Cardiac septum (tissue), 1 donor: Measurements from ENCODE around the gene PHF2. TPM values are rescaled to one million over a fixed set of nuclear protein-coding genes. Genes with fewer than 3 reads are reported as not detected.
A peak's percentile ranks its signal among the peaks of the same experiment; 100 is the strongest.

Source experiments
- DNase-seq: peaks from one replicate; pipeline ENCODE4 v3.0.0-alpha.2; 2020; ENCODE audit warnings: low spot score
- intact Hi-C: fragments of 100-400 bp; cut with DNase I; formaldehyde crosslinking; loops from one replicate; pipeline ENCODE4 v1.14.0; 2022
- total RNA-seq: library from RNA; stranded (reverse); fragmentation: NEBNext Ultra II Directional; extraction: Animal tissue kit (Norgen Biotek cat#: 25700); gene quantifications from one replicate; pipeline ENCODE4 v1.2.1, GENCODE V29; 2021
- donor health status: DM: no; HTN: no; CAD: no.

PHF2 gene
- total RNA-seq, 1 donor from 2014 or later: 24.5 TPM

DNA sequence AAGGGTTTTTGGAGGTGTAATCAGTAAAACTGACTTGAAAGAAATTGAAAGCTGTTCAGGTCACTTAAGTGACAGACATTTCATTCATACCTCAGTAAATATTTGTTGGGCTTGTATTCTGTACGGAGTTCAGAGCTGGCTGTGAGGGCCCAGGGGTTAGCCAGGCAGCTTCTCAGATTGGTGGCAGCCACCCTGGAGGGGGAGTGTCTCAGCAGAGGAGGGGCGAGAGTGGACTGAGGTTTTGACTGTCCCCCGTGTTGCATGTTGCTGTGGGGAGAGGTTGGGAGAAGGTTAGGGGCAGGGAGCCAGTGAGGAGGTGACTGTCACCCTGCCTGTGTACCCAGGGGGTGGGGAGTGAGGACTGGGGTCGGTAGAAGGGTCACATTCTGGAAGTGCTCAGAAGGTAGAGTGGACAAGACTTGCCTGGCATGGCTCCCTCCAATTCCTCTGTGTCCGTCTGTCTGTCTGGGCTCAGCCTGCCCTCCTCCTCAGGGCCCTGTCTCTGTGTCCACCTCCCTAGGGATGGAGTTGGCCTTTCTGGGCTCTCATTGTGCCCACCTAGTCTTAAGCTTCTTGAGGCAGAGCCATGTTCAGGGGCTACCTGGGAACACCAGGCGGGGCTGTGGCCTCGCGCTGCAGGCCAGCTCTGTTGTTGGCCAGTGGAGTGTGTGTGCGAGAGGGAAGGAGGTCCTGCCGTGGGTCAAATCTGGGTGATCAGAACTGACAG lies 4.4 kb downstream of the PHF2 start:
- intact Hi-C loops: no loop called here
- peak; percentile 64 for DNase-seq

DNA sequence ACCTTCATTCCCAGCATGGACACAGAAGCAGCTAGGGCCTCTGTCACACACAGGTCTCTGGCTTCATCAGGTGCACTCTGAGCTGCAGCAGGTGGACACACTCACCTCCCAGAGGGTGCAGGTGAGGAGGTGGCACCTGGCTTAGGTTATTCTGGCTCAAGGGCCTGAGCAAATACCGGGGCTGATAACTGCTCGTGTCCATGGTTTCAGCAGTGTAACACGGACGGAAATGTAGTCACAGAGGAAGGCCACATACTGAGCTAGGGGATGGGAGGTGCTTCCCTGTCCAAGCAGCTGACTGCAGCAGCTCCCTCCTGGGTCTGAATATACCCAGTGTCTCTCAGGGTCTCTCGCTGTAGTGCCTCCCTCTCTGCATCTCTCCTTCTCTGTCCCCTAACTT lies 5.7 kb downstream of the PHF2 start:
- intact Hi-C loops: no loop called here
- DNase-seq: peak; percentile 69

- intact Hi-C loops: no loop called here
- no peak for DNase-seq
Measured at GRCh38 chr9:93582550-93582949, 6.2 kb downstream of the PHF2 start.

DNA sequence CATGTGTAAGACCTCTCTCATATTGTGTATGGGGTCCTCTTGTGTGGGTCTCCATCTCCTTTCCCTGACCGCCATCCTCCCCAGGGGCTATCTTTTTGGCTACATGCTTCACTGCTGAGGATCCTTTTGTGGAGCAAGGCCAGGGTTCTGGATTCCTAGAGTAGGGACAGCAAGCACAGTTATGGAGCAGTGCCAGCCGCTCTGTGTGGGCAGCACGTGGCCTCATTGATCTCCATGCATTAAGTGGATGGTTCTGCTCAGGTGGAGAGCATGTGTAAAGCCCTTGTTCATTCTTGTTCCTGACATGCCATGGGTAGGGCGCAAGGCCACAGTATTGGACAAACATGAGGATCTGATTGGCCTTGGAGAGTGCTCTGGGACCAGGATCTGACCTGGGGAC lies 8.9 kb downstream of the PHF2 start:
- intact Hi-C loops: no loop called here

GRCh38 chr9:93585695-93586094 lies 9.3 kb downstream of the PHF2 start:
- DNase-seq: peak; percentile 61
- intact Hi-C loops: no loop called here

More for the DNA sequence above, 8.9 kb downstream of the PHF2 start:
- DNase-seq: no peak

DNA sequence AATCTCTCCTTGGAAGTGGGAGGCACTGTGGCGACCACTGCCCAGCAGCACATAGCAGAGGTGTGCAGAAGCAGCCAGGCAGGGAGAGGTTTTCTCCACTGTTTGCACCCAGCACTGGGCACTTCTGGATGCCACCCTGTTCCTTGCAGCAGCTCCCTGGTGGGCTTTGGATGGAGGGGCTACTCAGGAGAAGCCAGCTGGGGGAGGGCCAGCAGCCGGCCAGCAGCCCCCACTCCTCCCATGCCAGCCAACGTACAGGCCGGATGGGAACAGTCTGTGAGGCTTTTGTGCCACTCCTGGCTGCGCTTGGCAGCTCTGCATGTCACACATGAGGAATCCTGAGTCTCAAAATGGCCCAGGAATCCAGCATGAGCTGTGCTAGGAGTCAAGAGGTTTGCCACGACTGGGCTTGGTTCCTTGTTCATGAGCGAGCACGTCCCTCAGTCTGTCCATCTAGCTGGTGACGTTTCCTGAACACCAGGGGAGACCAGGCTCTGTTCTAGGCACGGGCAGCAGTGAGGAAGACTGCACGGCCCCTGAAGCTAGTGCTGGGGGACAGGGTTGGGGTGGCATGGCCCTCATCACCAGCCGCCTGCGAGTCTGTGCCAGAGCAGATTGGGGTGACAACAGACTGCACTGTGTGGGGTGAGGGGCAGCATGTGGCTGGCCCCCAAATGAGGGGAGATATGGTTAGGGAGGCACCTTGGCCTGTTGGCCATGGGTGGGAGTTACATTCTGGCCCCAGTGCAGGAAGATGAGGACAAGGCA lies 10.1 kb downstream of the PHF2 start:
- intact Hi-C loops: no loop called here
- DNase-seq: peak; percentile 74

GRCh38 chr9:93587284-93587650 lies 10.9 kb downstream of the PHF2 start:
- intact Hi-C loops: no loop called here
- peak; percentile 46 for DNase-seq

DNA sequence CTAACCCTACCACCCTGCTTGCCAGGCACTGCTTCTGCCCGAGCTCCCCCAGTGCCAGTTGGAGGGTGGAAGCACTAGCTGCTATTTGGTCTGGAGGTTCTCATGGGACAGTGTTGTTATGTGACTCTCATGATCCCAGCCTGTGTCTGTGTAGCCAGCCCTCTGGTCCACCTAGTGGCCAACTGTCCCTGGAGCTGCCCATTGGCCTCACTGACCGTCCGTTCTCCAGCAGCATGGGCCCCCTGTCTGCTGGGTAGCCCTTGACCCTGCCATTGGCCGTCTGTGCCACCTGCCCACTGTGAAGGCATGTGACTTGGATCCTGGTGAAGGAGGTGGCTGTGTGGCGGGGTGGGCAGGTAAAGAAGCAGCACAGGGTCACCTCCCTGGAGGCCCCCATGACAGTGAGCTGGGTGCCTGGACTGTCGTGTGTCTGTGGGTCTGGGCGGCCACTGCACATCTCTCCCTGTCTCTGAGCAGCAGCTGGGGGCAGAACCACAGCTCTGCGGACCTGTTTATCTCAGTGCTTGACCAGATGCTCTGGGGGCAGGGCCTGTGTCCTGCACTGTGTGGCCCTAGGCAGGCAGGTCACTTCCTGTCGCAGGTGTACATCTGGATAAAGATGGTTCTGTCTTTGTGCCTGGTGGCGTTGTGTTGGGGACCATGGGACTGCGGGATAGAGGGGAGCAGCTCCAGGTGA lies 11.4 kb downstream of the PHF2 start:
- intact Hi-C loops: no loop called here
- DNase-seq: peak; percentile 58

GRCh38 chr9:93588641-93589609 lies 12.5 kb downstream of the PHF2 start:
- intact Hi-C loops: no loop called here
- DNase-seq: peak; percentile 14

- DNase-seq: peak; percentile 68
- intact Hi-C loops: no loop called here
Measured at GRCh38 chr9:93589688-93590087, 13.3 kb downstream of the PHF2 start.

- intact Hi-C loops: no loop called here
- peak; percentile 20 for DNase-seq
Measured at GRCh38 chr9:93590609-93591234, 14.3 kb downstream of the PHF2 start.

GRCh38 chr9:93591301-93592007 lies 15.1 kb downstream of the PHF2 start:
- intact Hi-C loops: no loop called here
- DNase-seq: no peak

DNA sequence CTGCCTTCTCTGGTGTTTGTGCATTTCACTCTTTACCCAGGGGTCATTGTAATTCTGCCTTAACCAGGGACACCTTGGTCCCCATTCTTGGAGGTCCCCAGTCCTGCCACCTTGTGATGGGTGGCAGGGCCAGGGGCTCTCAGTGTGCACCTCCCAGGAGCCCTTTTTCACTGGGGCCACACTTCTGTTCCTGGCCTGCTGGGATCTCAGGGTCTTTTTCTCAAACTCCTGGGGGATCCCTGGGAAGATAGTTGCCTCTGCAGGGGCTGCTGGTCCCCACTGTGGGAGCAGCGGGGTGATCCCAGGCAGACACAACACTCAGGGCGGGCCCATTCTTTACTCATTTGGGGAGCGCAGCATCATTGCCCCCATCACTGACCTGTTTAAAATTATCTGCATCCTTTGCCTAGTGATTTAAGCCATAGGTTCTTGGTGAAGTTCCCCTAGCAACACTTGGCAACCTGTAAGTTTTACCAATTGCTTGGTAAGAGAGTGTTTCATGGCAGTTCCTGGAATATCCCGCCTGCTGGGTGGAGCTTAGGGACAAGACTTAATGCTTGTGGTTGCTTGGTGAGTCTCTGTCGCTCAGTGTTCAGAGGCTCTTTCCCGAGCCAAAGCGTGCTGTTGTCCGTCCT lies 15.7 kb downstream of the PHF2 start:
- intact Hi-C loops: no loop called here
- DNase-seq: no peak

DNA sequence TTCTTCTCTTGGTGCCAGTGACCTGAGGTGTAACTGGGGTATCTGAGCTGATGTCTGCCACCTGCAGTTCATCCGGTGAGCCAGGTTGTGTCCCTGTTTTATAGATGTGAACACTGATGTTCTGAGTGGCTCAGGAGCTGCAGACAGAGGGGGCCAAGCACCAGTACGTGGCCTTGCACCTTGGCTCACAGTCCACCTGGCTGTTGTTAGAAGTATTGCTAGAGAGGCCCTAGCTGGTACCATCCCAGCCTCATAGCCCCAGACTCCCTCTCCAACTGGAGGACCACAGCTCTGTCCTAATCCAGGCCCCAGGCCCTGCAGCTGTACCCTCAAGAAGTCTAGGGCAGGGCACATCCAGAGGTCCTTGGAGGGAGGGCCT lies 16.2 kb downstream of the PHF2 start:
- intact Hi-C loops: no loop called here
- DNase-seq: no peak

GRCh38 chr9:93593144-93593658 lies 16.8 kb downstream of the PHF2 start:
- DNase-seq: peak; percentile 27
- intact Hi-C loops: no loop called here

DNA sequence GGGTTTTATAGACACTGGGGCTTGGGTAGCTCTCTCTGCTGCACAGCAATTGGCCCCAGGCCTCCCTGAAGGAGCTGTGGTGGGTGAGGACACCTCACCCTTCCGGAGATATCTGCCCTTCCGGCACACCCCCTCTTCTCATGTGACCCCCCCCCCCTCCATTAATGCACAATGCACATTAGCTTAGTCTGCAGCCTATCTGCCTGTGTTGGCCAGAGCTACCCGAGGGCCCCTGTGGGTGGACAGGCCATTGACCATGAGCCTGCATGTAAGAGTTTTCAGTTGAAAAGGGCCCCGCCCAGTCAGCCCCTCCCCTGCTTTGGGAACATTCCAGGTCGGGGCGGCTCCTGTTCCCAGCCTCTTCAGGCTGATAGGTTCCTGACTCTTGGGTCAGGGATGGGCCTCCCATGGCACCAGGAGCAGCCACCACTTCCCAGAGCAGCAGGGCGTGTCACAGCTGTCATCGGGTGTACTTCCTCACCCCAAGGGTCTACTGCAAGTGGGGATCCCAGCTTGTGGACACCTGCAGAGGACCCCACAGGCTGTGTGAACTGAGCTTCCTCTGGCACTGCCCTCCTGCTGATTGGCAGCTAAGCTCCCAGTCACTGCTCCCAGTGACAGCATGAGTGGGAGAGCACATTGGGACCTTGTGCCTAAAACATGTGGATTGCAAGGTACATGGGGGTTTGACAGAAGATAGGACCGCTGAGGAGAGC lies 17.8 kb downstream of the PHF2 start:
- intact Hi-C loops: no loop called here
- DNase-seq: no peak

DNA sequence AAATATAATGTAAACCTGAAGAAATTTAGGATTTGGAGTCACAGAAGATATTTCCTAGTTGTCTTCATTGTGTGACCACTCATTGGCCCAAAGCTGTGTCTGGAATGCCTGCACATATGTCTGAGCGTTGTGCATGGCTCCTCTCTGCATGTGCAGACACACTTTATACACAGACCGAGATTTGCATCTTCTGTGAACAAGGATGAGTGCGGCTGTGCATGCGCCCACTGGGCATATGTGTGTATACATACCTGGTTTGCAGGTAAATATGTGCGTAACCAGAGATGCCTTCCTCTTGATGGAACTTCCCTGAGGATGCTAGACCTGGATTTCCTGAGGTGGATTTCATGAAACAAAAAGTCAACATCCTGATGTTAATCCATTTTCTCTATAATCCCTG lies 19.1 kb downstream of the PHF2 start:
- intact Hi-C loops: no loop called here
- no peak for DNase-seq
